ENCODE measurements around the gene HPS3. TPM values are rescaled to one million over a fixed set of nuclear protein-coding genes. Genes with fewer than 3 reads are reported as not detected.

Gene HPS3
- polyA plus RNA-seq, 1 experiment = 14.6 TPM

- Histone ChIP-seq H3K4me3 (ENCODE audit: low read depth, low read length) (no peak overlapping the region), H3K27me3 (ENCODE audit: control insufficient read depth, insufficient read depth, low read length) (no peaks in the 10 kb centered on the region), H3K36me3 (ENCODE audit: control insufficient read depth, insufficient read depth, low read length) (no peaks in the 10 kb centered on the region)
- ChIA-PET POLR2A (no interaction called here), CTCF (interaction anchor here (0.6 to 1.2 kb wide), 3 partner anchors 11 to 70 kb away, joined by 3 to 4 read pairs (median 3); no protein-coding TSS in a partner anchor)
- TF ChIP-seq CTCF (IDR thresholded peaks at IDR 0.05; ENCODE audit: insufficient read depth, low read depth, low read length) = no peak
- no peak for DNase-seq (ENCODE audit: low read depth)
These were observed 78.0 kb downstream of the HPS3 start for GRCh38 chr3:149207475-149207874.

- TF ChIP-seq CTCF (IDR thresholded peaks at IDR 0.05; ENCODE audit: insufficient read depth, low read depth, low read length) = no peak
- Histone ChIP-seq H3K36me3 (ENCODE audit: control insufficient read depth, insufficient read depth, low read length) (no peaks in the 10 kb centered on the region), H3K4me3 (ENCODE audit: low read depth, low read length) (no peak overlapping the region), H3K27me3 (ENCODE audit: control insufficient read depth, insufficient read depth, low read length) (no peaks in the 10 kb centered on the region)
- CTCF ChIA-PET = interaction anchor here (1.2 kb wide), 1 partner anchor 13 kb away, joined by 4 read pairs; no protein-coding TSS in a partner anchor
- DNase-seq (ENCODE audit: low read depth) = no peak
- POLR2A ChIA-PET = no interaction called here
These were observed 80.0 kb downstream of the HPS3 start for GRCh38 chr3:149209431-149209830.

- no peak for TF ChIP-seq CTCF (IDR thresholded peaks at IDR 0.05; ENCODE audit: insufficient read depth, low read depth, low read length)
- ChIA-PET POLR2A (interaction anchor here (0.6 kb wide), 1 partner anchor 22 kb away, joined by 8 read pairs; no protein-coding TSS in a partner anchor), CTCF (interaction anchor here (1.1 kb wide), 1 partner anchor 9 kb away, joined by 3 read pairs; no protein-coding TSS in a partner anchor)
- no peak overlapping the region for H3K4me3 ChIP-seq (ENCODE audit: low read depth, low read length)
- no peaks in the 10 kb centered on the region for H3K36me3 ChIP-seq (ENCODE audit: control insufficient read depth, insufficient read depth, low read length)
- H3K27me3 ChIP-seq (ENCODE audit: control insufficient read depth, insufficient read depth, low read length) = no peaks in the 10 kb centered on the region
- DNase-seq (ENCODE audit: low read depth) = no peak
These were observed 82.9 kb downstream of the HPS3 start for GRCh38 chr3:149212386-149212785.

- no peaks in the 10 kb centered on the region for H3K36me3 ChIP-seq (ENCODE audit: control insufficient read depth, insufficient read depth, low read length)
- no peaks in the 10 kb centered on the region for H3K27me3 ChIP-seq (ENCODE audit: control insufficient read depth, insufficient read depth, low read length)
- ChIA-PET POLR2A (no interaction called here), CTCF (no interaction called here)
- DNase-seq (ENCODE audit: low read depth) = no peak
- no peak overlapping the region for H3K4me3 ChIP-seq (ENCODE audit: low read depth, low read length)
- no peak for TF ChIP-seq CTCF (IDR thresholded peaks at IDR 0.05; ENCODE audit: insufficient read depth, low read depth, low read length)
These were observed 85.3 kb downstream of the HPS3 start for GRCh38 chr3:149214702-149215101.

GRCh38 chr3:149215515-149215914 lies 86.1 kb downstream of the HPS3 start:
- Histone ChIP-seq H3K36me3 (ENCODE audit: control insufficient read depth, insufficient read depth, low read length) (no peaks in the 10 kb centered on the region), H3K4me3 (ENCODE audit: low read depth, low read length) (no peak overlapping the region), H3K27me3 (ENCODE audit: control insufficient read depth, insufficient read depth, low read length) (no peaks in the 10 kb centered on the region)
- POLR2A ChIA-PET = no interaction called here
- CTCF ChIA-PET = interaction anchor here (1.2 kb wide), 1 partner anchor 10 kb away, joined by 6 read pairs; no protein-coding TSS in a partner anchor
- DNase-seq (ENCODE audit: low read depth) = no peak
- no peak for TF ChIP-seq CTCF (IDR thresholded peaks at IDR 0.05; ENCODE audit: insufficient read depth, low read depth, low read length)

Data from BJ (cell line).